KBM-7 (cell line): ENCODE data around the gene ZNF273.
"Not testable (repeated sequence)": the region's sequence is repeated elsewhere in the genome, so short reads cannot be mapped to it uniquely, and the experiment has no call there.

Experiments
- DNase-seq: peaks from one replicate; pipeline ENCODE4 v3.0.0-alpha.2; 2015
- in situ Hi-C: fragments of 300-500 bp; cut with MboI; formaldehyde crosslinking; loops from 2 replicates; pipeline ENCODE4 v1.14.3; 2020; ENCODE audit warnings: low sequenced_read_pairs, low pct_unique_long_range_greater_than_20kb, mixed read lengths

The ZNF273 gene

DNA sequence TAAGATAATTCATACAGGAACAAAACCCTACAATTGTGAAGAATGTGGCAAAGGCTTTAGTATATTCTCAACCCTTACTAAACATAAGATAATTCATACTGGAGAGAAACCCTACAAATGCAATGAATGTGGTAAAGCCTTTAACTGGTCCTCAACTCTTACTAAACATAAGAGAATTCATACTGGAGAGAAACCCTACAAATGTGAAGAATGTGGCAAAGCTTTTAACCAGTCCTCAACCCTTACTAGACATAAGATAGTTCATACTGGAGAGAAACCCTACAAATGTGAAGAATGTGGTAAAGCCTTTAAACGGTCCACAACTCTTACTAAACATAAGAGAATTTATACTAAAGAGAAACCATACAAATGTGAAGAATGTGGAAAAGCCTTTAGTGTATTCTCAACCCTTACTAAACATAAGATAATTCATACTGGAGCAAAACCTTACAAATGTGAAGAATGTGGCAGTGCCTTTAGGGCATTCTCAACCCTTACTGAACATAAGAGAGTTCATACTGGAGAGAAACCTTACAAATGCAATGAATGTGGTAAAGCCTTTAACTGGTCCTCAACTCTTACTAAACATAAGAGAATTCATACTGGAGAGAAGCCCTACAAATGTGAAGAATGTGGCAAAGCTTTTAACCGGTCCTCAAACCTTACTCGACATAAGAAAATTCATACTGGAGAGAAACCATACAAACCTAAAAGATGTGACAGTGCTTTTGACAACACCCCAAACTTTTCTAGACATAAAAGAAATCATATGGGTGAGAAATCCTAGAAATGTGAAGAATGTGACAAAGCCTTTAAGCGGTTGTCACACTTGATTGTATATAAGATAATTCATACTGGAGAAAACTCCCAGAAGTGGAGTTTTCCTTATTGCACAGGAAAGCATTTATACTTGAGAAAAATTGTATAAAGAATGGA lies 25.4 kb downstream of the ZNF273 start:
- DNase-seq, in situ Hi-C loops: not testable (repeated sequence)

DNA sequence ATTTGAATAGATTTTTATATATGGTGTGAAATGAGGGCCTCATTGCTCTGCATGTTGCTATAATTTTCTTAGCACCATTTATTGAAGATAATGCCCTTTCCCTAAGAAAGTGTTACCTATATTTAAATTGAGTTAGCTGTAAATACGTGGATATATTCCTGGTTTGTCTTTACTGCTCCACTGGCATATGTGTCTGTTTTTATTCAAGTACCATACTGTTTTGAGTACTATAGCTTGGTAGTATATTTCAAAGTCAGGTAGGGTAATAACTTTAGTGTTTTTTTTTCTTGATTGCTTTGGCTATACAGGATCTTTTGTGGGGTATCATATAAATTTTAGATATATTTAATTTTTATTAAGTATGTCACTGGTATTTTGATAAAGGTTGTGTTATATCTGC lies 31.4 kb downstream of the ZNF273 start:
- in situ Hi-C loops = no loop called here

DNA sequence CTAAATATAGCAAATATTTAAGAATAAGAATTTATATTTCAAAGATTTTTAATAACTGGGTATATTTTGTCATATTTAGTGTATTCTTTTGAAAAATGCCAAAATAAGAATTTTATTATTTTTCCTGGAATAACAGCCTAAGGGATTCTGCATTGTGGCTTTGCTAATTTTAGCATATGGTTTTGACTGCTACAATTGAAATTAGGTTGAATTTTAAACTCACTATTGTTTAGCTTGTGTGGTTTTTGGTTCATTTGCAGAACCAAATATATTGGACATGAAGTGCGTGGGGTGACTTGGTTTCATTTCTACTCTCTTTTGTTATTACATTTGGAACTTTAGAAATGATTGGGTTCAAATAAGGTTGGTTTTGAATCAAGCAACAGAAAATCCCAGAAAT lies 35.5 kb downstream of the ZNF273 start:
- in situ Hi-C loops = no loop called here
- DNase-seq = no peak

More for the DNA sequence above, 31.4 kb downstream of the ZNF273 start:
- no peak for DNase-seq

DNA sequence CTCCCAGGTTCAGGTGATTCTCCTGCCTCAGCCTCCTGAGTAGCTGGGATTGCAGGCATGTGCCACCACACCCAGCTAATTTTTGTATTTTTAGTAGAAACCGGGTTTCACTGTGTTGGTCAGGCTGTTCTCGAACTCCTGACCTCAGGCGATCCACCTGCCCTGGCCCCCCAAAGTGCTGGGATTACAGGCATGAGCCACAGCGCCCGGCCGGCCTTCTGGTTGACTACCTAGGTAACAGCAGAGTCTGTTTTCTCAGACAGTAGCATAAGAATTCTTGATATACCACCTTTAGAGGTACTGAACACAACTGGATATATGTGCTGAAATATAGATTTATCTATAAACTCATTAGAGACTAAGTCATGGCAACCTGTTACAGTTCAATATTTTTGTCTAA lies 36.9 kb downstream of the ZNF273 start:
- DNase-seq = not testable (repeated sequence)

DNA sequence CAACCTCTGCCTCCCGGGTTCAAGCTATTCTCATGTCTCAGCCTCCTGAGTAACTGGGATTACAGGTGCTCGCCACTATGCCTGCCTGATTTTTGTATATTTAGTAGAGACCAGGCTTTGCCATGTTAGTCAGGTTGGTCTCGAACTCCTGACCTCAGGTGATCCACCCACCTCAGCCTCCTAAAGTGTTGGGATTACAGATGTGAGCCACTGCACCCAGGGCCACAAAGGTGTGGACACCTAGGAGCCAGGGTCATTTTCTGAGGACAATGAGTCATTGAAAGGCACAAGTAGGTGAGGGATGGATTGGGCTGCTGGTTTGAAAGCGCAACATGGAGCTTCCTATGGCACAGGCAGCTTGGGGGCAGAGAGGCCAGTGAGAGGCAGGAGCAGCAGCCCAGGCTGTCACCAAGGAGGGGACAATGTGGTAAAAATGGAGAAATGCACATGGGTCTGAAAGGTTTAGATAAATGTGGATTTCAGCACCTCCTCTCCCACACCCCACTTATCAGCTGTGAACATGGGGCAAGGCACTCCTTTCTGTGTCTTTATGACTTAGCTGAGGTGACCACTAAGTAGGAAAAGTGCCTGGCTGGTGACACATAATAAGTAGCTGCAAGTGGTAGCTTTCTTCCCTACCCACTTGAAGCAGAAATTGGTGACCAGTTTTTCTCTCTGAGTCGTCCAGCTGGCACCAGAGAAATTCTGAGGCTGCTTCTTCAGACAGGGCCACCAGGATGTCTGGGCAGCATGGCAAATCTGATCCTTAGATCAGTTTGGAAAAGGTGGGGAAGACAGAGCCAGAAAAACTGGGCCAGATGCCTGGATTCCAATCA lies 41.8 kb downstream of the ZNF273 start:
- DNase-seq, in situ Hi-C loops: not testable (repeated sequence)

More for the DNA sequence above, 36.9 kb downstream of the ZNF273 start:
- in situ Hi-C loops = not testable (repeated sequence)

DNA sequence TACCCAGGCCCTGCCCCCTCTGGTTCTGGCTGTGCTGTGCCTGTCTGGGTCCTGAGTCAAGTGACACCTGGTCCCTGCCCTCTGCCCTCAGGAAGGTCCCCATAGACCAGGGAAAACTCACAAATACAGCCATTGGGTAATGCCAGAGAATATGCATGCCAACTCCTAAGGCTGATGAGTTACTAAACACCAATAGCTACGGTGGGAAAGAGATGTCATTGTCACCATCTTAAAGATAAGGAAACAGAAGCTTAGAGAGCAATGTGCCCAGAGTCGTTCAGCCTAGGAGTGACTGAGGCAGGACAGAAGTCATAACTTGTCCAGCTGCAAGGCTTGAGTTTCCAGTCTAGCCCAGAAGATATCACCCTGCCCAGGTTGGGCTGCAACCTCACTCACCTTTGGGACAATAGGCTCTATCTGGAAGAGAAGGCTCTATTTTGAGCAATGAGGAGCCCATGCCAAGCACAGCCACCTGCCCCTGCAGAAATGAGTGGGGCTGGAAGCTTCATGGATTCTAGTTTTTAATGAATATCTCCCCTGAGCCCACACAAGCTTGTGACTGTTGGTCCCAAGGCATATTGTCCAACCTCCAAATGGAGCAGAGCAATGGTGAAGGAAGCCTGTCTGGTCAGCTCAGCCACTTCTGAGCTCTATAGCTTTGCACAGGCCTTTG lies 42.6 kb downstream of the ZNF273 start:
- no peak for DNase-seq
- in situ Hi-C loops = no loop called here

DNA sequence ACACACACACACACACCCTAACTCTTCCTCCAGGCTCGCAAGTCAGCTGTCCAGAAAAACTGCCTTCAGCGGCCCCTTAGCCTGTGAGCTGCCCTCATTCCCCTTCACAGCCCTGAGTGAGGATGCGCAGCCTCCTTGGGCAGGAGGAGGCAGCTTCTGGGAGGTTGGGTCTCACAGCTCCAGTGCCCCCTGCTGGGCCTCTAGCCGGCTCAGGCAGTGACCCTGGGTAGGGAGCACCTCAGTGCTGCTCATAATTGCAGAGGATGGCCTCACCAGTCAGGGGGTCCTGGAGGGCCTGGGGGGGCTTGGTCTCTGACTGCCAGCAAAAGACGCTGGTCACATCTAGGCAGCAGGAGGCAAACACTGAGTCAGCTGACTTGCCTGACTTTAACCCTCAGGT lies 43.7 kb downstream of the ZNF273 start:
- in situ Hi-C loops = no loop called here
- DNase-seq = no peak

DNA sequence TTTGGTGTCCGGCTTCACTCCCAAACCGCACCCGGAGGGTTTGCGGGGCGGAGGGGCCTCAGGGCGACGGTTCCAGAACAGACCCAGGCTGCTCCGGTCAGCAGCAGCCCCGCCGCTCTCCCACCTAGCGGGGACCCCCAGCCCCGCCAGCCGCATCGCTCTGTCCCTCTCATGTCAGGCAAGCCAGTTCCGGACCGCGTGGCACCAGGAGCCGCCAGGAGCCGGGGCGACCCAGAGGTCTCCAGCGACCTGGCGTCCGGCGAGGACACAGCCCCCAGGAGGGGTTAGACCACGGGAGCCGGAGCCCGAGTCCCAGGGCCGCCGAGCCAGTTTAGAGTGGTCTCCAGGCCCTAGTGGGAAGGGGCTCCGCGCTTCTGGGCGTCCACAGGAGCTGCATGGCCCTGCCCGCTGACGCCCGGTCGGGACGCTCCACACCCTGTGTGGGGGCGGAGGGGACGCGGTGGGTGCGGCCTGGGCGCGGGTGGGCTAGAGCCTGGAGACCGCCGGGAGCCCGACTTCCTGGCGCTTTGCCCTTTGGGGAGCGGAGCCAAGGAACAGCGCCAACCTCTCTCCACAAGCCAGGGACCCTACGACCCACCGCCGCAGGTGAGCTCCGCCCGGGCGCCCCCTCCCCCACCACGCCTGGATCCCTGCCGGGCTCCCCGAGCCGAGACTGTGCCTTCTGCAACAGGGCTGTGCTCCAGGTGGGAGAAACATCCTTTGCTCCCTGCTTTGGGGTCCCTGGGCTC lies 44.4 kb downstream of the ZNF273 start:
- in situ Hi-C loops = no loop called here
- no peak for DNase-seq

DNA sequence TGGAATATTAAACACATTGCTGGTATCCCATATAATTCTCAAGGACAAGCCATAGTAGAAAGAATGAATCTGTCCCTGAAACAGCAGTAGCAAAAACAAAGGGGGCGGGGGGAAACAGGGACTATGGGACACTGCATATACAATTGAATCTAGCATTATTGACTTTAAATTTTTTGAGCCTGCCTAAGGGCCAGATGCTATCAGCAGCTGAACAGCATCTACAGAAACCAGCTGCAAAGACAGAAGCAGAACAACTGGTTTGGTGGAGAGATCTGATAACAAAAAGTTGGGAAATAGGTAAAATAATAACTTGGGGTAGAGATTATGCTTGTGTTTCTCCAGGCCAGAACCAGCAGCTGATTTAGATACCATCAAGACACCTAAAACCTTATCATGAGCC lies 45.7 kb downstream of the ZNF273 start:
- in situ Hi-C loops, DNase-seq: not testable (repeated sequence)

DNA sequence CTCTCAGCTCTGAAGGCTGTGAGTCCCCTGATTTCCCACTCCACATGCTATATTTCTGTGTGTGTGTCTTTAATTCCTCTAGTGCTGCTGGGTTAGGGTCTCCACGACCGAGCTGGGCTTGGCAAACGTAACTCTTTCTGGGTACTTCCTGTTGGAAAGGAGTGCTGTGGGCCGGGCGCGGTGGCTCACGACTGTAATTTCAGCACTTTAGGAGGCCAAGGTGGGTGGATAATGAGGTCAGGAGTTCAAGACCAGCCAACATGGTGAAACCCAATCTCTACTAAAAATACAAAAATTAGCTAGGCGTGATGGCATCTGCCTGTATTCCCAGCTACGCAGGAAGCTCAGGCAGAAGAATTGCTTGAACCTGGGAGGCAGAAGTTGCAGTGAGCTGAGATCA lies 47.6 kb downstream of the ZNF273 start:
- DNase-seq, in situ Hi-C loops: not testable (repeated sequence)

DNA sequence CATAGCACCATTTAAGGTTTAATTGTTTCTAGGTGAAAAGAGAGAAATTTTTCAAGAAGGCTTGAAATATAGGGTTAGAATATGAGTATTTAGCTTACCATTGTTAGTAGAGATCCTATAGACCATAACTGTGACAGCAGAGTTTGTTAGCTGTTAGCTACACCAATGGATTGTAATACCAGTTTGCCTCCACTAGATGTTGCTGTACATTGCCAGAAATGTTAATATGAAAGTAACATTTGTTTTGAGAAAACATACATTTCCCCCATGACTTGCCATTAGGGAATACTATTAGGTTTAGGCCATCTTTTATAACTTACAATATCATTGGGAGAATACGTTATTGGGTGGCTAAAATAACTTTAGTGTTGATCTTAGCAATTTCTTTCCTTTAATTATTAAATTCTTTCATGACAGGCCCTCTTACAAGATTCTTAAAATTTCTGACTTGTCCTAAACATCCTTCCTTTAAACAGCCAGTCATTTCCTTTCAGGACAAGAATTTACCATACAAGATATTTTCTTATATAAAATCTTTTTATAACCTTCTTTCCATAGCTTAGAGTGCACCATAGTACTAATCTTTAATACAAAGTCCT lies 48.3 kb downstream of the ZNF273 start:
- in situ Hi-C loops = no loop called here
- DNase-seq = peak; percentile 65

DNA sequence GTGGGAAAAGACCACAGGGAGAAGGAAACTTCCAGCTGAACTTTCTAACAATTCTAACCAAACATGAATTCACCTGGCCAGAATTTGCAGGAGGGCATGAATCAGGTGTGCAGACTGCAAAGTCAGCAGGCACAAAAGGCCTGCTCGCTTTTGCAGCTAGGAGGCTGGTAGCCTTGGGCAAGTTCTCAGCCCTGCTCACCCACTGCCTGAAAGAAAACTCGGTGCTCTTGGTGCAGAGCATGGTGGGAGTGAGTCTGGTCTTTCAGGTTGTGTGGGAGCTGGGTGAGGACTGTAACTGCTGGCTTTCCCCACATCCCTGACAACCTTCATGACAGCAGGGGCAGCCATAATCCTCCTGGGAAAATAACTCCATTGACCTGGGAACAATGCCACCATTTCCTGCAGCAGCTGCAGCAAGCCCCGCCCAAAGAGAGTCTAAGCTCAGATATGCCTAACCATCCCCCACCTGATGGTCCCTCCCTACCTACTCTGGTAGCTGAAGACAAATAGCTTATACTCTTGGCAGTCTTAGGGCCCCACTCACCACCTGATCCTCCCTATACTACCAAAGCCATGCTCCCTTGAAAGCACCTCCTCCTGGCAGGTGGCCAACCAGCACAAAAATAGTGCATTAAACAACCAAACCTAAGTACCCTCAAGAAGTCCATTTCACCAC lies 56.1 kb downstream of the ZNF273 start:
- no peak for DNase-seq

DNA sequence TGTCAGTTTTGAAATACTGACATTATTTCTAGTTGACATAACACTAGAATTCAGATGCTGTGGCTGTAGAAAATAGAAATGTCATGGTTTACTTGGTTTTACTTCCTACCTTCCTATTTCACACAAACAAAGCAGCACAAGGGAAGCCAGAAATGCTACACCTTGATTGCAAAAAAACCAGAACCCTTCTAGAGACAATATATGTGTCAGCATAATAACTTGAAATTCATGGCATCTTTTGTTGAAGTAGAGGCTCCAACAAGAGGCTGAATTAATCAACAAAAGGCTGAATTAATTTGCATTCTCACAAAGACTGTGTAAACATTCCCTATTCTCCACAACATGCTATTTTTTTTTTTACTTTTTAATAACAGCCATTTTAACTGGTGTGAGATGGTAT lies 62.5 kb downstream of the ZNF273 start:
- no peak for DNase-seq
- in situ Hi-C loops = no loop called here

More for the DNA sequence above, 56.1 kb downstream of the ZNF273 start:
- in situ Hi-C loops = no loop called here

DNA sequence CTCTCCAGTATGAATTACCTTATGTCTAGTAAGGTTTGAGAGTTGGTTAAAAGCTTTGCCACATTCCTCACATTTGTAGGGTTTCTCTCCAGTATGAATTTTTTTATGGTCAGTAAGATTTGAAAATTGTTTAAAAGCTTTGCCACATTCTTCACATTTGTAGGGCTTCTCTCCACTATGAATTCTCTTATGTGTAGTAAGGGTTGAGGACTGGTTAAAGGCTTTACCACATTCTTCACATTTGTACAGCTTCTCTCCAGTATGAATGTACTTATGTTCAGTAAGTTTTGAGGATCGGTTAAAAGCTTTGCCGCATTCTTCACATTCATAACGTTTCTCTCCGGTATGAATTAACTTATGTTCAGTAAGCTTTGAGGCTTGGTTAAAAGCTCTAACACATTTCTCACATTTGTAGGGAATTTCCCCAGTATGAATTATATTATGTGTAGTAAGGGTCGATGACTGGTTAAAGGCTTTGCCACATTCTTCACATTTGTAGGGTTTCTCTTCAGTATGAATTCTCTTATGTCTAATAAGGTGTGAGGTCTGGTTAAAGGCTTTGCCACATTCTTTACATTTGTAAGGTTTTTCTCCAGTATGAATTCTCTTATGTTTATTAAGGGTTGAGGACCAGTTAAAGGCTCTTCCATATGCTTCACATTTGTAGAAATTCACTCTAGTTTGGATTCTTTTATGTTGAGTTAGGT lies 75.6 kb downstream of the ZNF273 start:
- peak; percentile 33 for DNase-seq
- in situ Hi-C loops = no loop called here
